Endometrium (tissue), 2 donors: Measurements from ENCODE around the gene RGS14.
"Not testable (repeated sequence)": the region's sequence is repeated elsewhere in the genome, so short reads cannot be mapped to it uniquely, and the experiment has no call there.

Source experiments
- FAIRE-seq: peaks from 2 replicates; lab custom pipeline; 2012; peaks lifted over from hg19 to GRCh38; lab: Jason Lieb, UNC
- donor health status: control.
- donor health status: control.

RGS14 gene

DNA sequence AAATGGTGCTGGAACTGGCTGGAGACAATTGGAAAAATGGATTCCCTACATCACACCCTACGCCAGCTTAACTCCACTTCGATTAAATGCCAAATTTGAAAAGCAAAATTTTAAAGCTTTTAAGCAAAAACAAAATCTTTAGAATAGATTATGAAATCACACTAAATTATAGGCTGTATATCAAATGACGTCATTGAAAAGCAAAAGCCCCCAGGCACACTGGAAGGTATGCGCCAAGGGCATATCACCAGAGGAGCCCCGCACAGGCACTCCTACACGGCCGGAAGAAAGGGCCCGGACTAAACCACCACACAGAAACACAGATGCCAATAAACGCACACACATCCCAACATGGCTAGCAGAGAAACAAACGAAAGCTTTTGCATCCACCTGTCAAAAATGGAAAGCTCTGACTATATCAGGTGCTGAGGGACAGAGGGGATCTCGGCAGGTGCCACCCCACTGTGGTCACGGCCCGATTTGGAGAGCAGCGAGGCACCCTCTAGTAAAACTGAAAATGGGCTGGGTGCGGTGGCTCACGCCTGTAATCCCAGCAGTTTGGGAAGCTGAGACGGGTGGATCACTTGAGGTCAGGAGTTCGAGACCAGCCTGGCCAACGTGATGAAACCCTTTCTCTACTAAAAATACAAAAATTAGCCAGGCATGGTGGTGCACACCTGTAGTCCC lies 29.0 kb upstream of the RGS14 start:
- FAIRE-seq: no peak

DNA sequence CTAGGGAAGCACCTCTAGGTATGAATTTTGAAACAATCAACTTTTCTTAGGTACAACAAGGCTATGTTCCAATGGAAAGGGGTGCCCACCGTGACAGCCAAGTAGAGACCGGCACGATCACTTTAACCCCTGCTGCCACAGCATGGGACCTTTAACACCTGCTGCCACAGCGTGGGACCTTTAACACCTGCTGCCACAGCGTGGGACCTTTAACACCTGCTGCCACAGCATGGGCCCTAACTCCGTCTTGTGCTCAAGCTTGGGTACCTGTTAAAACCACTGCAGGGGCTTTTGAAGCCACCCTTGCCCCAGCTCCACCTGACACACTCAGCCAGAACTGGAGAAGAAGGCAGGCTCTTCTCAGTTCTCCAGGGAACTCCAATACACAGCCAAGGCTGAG lies 27.8 kb upstream of the RGS14 start:
- no peak for FAIRE-seq

DNA sequence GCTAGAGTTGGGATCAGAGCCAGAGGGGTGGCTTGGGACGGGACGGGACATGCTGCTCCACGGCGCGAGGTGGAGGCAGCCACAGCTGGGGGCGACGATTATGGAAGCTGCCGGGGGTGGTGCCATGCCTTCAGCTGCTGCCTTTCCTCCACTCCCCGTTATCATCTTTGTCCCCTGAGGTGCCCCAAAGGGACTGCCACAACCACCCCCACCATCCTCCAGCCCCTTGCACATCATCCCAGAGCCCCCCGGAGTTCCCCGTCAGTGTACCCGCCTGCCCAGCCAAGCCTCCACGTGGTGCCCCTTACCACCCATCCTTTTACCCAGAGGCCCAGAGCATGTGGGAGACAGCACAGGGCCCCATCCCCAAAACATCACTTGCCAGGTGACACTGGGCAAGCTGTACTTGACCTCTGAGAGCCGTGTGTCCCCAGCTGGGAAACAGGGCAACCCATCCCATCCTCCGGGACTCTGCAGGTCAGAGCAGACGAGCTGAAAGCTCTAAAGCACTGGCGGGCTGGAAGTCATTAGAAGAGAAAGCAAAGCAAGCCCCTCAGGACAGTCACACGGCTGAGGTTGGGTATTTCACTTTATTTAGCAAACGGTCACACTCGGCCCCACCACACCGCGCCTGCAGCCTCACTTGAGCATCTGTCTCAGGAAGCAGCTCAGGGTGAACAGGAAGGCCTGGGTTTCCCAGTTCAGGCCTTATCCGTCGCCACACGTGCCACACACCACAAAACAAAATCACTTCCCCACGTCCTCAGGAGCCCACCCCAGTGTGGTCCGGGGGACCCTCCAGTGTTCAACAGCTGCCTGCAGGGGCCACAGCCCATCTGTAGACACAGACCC lies 26.5 kb upstream of the RGS14 start:
- FAIRE-seq: no peak

DNA sequence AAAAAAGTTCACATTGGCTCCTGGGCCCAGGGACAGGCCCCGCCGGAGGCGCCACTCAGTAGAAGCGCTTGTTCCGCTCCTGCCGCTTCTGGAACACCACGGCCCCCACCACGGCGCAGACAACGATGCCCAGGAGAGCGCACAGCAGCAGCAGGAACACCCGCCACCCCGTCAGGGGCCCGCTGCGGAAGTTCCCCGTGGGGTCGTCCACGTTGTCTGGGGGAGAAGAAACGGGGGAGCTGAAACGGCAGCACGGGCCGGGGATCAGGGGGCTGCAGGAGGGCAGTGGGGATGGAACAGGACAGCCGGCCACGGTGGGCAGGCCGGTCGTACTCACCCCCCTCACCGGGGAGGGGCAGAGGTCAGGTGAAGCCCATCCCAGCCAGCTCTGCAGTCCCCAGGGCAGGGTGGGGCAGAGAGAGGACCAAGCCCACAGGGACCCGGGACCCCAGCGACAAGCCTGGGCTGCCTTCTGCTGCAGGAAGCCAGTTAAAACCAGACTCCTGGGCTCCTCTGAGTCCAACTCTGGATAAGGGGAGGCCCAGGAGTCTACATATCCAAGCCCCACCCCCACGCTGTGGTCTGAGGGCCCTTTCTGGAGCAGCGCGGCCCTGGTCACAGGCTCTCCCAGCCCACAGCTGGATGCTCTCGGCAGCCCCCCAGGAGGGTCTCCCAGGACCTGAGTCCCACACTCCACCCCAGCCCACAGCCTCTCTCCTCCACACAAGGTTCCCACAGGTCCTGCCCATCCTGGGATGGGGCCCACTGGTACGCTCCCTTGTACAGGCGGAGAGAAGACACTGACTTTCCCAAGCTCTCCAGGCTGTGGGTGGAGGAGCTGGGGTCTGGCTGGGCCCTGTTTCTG lies 25.5 kb upstream of the RGS14 start:
- FAIRE-seq: no peak

DNA sequence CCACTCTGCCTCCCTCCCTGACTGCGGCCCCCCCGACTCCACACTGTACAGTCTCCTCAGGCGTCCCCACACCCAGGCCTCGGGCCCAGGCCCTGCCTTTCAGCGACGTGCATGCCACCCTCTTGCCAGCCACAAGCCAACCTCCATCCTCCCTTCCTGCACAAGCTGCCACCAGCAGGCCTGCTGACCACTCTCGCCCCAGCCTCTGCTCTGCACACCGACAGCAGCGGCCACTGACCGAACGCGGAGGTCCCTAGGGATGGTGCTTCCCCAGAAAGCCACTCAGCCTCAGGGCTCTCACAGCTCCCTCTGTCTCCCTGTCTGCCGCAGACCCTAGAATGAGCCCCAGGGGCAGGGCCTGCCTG lies 24.8 kb upstream of the RGS14 start:
- FAIRE-seq: no peak

DNA sequence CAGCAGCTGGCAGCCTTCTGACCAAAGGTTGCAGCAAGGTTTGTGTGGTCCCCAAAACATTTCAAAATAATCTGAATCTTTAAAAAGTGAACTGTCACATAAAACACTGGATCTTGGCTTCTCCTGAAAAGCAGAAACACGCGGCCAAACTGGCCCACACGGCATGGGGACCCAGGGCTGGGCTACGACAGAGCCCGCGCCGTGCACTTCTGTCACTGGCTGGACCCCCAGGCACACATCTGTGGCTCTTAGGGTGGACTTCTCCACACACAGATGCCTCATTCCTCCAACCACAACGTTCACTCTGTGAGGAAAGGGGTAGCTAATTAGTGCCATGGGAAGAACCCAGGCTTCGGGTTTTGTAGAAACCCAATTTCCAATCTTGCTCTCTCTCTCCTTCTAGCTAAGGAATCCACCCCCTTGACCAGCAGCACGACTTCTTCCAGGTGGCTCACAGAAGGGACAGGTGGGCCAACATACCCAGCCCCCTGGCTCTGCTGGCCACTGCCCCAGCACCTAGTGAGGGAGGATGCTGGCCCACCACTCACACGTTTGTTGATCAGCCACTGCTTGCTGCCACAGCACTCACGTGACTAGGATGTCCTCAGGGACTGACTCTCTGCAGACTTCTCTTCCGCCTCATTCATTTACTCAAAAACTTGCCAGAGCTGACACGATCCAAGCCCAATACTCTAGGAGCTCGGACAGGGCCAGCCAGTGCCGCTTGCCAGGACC lies 24.1 kb upstream of the RGS14 start:
- FAIRE-seq: no peak

DNA sequence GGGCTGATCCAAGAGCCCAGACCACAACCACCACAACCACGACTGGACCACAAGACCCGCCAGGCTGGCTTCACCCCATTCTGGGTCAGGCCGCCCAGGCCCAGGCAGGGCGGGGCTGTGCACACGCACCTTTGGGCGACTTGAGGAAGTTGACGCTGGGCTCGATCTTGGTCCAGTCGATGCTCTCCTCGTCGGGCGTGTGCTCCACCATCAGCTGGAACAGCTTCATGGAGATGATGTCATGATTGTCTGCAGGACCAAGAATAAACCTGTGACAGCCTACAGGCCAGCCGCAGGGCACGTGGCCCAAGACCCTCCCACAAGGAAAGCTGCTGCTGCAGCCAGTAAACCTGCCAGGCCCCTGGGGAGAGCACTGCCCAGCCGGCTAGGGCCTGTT lies 23.6 kb upstream of the RGS14 start:
- no peak for FAIRE-seq

DNA sequence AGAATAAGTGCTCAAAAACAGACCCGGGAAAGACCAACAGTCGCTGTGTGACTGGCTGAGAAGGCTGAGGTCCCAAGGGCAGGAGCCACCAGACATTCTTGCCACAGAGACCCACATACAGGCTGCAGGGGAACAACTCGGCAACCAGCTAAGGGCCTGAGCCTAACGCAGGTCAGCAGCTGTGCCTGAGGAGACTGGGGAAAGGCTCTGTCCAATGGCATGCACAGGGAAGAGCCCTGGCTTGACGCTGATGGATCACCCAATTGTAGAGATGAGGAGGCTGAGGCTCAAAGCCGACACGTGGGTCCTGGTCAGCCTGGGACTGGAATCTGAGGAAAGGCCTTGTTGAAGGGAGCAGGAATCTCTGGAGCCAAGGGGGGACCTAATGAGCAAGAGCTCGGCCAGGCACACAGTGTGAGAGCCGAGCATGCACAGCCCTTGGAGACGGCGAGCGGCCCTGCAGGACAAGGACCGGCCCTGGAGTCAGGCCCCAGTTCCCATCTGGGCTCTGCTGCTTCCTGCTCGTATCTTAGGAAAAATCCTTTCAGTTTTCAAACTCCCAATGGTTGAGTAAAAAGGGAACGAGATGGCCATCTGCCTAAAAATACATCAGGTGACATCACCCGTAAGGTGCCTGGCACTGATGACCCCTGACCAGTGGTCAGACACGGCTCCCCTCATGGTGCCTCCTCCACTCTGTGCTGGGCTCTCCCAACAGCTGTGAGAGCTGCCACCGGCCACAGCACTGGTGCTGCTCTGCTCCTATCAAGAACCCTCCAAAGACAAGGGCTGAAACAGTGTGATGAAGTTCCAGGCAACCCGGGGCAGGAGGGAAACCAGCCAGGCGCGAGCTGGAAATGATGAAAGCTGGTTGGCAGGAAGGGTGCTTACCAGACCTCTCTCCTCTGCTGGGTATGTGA lies 22.7 kb upstream of the RGS14 start:
- FAIRE-seq: no peak

DNA sequence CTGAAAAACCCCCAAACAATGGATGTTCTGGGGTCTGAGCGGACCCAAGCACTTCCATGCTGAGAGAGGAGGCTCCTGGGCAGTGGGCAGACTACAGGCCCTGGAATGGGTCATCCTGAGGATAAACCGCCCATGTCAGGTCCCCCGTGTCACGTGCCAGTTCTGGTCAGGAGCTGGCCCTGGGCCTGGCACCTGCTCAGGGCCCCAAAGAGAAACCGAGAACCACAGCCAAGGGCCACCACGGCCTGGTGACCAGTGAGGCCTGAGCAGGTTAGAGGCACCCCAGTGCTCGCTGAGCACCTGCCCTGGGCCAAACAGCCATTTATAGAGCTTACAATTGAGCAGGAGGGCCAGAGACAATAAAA lies 22.0 kb upstream of the RGS14 start:
- FAIRE-seq: no peak

DNA sequence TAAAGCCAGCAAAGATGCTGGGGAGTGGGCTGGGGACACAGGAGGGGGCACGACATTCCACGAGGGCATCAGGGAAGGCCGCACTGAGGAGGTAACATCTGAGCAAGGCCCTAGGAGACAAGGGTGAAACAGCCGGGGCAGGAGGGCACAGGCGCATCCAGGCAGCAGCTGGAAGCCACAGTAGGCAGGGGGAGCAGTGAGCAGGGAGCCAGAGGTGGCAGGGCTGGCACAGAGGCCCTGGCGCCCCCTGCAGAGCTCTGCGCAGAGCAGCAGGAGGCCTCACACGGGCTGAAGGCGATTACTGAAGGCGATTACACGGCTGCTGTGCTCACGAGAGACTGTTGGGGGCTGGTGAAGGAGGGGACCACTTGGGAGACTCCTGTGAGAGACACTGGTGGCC lies 21.6 kb upstream of the RGS14 start:
- no peak for FAIRE-seq

DNA sequence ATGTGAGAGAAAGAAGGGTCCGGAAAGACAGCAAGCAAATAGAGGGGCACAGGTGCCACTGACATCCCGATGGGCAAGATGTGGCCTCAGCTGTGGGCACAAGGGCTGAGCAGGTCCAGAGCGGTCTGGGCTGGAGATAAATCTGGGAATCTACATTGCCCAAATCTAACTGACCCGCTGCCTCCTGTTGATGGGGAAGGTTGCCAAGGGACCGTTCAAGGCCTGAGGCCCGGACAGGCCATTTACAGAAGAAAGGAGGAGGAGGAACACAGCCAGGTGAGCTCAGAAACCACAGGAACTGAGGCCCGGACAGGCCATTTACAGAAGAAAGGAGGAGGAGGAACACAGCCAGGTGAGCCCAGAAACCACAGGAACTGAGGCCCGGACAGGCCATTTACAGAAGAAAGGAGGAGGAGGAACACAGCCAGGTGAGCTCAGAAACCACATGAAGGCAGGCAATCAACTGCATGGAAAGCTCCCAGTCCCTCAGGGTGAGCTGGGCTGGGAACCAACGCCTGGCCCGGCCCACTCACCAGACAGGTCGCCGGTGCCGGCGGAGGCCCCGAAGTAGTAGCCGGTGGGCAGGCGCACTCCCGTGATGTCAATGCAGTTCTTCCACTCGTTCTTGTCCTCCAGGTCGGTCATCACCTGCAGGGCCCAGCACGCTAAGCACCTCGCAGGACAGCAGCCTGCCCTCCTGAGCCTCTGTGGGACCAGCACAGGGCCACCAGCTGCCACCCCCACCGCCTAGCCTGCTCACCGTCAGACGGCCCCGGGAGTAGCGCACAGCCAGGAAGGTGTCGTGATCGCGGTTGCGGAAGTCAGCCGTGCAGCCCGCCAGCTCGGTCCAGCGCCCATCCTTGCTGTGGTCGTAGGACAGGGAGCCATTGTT lies 20.9 kb upstream of the RGS14 start:
- FAIRE-seq: no peak

DNA sequence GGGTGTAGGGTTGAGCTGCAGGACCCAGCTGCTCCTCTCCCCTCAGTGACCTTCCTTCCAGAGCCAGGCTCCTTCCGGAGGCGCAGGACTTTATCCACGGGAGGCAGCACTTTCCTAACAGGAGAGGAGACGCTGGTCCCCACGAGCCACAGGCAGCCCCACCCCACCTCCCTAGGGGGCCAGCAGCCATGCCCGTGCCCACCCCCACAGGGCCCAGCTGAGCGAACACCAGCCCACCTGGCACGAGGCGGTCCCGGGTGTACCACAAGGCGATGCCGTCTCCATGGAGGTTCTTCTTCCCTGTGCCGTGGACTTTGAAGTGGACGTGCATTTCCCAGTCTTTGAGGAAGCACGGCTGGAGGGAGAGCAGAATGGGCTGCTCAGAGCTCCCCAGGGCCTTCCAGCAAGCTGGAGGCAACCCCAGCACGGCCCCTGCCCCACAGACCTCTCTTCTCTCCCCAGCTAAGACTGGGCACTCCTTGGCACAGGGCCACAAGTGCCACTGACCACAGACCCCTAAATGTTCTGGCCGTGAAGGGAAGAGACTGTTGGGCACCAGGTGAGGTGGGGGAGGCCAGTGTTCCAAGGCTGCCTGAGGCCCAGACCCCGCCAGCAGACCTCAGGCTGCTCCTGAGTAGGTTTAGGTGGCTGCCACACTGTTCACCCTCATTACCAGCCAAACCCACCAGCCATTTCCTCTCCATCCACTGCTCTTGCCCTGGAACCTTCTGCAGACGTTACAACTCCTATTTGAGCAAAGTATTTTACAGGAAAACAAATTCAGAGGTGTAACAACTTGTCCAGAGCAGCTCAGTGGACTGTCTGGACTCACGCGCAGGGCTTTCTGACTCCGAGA lies 19.2 kb upstream of the RGS14 start:
- no peak for FAIRE-seq

DNA sequence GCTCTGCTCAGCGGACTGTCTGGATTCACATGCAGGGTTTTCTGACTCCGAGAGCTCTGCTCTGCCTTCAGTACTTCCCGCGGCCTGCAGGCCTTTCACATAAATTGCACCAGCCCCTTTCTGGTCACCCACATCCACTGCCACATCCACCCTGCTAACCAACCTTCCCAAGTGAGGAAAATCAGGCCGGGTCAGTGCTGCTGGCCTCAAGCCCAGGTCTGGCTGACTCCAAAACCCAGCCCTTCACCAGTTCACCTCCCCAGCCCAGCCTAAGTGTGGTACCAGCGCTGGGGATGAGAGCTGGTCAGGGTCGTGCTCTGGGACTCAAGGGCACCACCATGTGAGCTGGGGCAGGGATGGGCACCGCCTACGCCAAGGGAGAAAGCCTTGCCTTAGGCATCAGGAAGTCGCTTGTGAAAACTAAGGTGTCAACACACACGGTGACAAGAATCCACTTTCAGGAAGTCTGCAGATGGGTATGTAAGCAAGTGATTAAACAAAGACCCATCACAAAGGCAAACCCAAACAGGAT lies 18.6 kb upstream of the RGS14 start:
- FAIRE-seq: no peak

DNA sequence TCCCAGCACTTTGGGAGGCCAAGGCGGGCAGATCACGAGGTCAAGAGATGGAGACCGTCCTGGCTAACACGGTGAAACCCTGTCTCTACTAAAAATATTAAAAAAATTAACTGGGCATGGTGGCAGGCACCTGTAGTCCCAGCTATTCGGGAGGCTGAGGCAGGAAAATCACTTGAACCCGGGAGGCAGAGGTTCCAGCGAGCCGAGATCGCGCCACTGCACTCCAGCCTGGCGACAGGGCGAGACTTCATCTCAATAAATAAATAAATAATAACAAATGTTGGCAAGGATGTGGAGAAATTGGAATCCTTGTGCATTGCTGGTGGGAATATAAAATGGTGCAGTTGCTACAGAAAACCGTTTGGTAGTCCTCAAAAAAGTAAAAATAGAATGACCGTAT lies 14.7 kb upstream of the RGS14 start:
- not testable (repeated sequence) for FAIRE-seq

DNA sequence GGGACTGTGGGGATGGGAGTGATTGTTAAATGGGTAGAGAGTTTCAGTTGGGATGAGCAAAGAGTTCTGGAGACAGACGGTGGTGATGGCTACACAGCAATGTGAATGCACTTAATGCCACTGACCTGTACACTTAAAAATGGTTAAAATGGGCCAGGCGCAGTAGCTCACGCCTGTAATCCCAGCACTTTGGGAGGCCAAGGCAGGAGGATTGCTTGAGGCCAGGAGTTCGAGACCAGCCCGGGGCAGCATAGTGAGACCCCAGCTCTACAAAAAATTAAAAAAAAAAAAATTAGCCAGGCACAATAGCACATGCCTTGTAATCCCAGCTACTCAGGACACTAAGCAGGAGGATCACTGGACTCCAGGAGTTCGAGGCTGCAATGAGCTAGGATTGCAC lies 13.9 kb upstream of the RGS14 start:
- FAIRE-seq: no peak

DNA sequence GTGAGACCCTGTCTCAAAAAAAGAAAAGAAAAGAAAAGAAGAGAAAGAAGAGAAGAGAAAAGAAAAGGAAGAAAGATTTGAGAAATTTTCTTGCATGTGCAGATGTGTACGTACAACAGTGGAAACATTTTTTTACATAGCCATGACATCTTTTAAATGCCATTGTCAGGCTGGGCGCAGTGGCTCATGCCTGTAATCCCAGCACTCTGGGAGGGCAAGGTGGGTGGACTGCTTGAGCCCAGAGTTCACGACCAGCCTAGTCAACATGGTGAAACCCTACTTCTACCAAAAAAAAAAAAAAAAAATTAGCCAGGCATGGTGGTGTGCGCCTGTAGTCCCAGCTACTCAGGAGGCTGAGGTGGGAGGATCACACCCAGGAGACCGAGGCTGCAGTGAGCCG lies 12.8 kb upstream of the RGS14 start:
- FAIRE-seq: no peak

DNA sequence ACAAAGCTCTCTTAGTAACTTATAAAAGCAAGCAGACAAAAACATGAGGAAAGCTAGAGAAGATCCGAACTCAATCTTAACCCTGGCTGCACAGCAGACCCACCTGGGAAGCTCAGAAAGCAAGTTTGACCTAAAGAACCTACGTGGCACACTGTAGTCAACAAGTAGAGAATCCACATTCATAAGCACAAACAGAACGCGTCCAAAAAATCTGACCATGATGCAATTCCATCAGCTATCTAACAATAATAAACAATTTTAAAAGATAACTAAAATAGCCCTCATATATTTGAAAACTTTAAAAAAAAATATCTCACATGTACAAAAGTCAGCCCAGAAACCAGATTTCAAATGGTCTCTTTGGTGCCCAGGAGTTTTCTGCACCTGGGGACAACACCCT lies 10.9 kb upstream of the RGS14 start:
- FAIRE-seq: no peak

DNA sequence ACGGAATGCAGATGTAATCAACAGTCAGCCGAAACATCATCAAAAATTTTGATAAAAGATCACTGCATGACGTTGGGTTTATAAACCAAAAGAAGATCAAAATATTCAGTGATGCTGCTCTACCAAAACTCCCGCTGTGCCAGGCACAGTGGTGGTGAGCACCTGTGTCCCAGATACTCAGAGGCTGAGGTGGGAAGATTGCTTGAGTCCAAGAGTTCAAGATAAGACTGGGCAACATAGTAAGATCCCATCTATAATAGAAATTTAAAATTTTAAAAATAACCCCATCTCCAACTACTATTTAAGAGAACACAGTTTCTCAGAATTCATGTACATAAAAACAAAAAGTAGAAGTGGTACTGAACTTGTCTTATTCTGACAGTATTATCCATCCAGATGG lies 10.0 kb upstream of the RGS14 start:
- FAIRE-seq: no peak

DNA sequence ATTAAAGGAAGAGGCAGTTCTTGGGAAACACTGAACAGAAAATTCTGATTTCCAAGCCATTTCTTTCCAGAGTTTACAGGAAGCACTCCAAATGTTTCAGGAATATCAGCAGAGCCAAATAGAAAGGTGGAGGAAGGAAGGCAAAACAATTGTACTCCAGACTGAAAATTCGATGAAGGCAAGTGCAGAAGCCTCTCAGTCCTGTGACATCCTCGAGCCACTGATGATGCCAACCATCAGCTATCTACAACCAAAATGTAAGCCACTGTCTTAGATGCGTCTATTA lies 8.4 kb upstream of the RGS14 start:
- FAIRE-seq: no peak
